ENCODE data around the gene KCNQ2. TPM values are rescaled to one million over a fixed set of nuclear protein-coding genes. Genes with fewer than 3 reads are reported as not detected.

The KCNQ2 gene
- total RNA-seq, 1 donor from 2014 or later: 39.5 TPM

- Histone ChIP-seq H3K36me3 (no peaks in the 10 kb centered on the region), H3K9me3 (ENCODE audit: low read depth) (no peaks in the 10 kb centered on the region), H3K27ac (no peak overlapping the region), H3K4me1 (peaks cover 9% of the 10 kb centered on the region), H2AFZ (replicated peaks) (no peak overlapping the region), H3F3A (ENCODE audit: low read depth) (peaks cover 10% of the 10 kb centered on the region), H3K9ac (no peak overlapping the region), H3K79me2 (ENCODE audit: low read depth) (no peaks in the 10 kb centered on the region), H3K4me2 (no peak overlapping the region), H4K20me1 (ENCODE audit: low read depth) (no peaks in the 10 kb centered on the region), H3K4me3 (no peak overlapping the region), H3K27me3 (peaks cover 13% of the 10 kb centered on the region)
- Mint-ChIP-seq H3K9me3 (peaks cover 5% of the 10 kb centered on the region), H3K27ac (peak overlapping the region; percentile 31), H3K36me3 (no peaks in the 10 kb centered on the region), H3K27me3 (ENCODE audit: insufficient read depth, low read depth) (peaks cover 16% of the 10 kb centered on the region), H3K4me3 (no peak overlapping the region), H3K4me1 (peaks cover 9% of the 10 kb centered on the region)
- no peak for TF ChIP-seq EZH2 (IDR thresholded peaks at IDR 0.05)
- TF ChIP-seq, protein P1, sequence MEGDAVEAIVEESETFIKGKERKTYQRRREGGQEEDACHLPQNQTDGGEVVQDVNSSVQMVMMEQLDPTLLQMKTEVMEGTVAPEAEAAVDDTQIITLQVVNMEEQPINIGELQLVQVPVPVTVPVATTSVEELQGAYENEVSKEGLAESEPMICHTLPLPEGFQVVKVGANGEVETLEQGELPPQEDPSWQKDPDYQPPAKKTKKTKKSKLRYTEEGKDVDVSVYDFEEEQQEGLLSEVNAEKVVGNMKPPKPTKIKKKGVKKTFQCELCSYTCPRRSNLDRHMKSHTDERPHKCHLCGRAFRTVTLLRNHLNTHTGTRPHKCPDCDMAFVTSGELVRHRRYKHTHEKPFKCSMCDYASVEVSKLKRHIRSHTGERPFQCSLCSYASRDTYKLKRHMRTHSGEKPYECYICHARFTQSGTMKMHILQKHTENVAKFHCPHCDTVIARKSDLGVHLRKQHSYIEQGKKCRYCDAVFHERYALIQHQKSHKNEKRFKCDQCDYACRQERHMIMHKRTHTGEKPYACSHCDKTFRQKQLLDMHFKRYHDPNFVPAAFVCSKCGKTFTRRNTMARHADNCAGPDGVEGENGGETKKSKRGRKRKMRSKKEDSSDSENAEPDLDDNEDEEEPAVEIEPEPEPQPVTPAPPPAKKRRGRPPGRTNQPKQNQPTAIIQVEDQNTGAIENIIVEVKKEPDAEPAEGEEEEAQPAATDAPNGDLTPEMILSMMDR (IDR thresholded peaks at IDR 0.05): no peak
- TF ChIP-seq EZH2phosphoT487 (IDR thresholded peaks at IDR 0.05): no peak
- DNase-seq (ENCODE audit: low spot score): no peak
Observed at GRCh38 chr20:63354636-63355350, 117.7 kb downstream of the KCNQ2 start.

DNA sequence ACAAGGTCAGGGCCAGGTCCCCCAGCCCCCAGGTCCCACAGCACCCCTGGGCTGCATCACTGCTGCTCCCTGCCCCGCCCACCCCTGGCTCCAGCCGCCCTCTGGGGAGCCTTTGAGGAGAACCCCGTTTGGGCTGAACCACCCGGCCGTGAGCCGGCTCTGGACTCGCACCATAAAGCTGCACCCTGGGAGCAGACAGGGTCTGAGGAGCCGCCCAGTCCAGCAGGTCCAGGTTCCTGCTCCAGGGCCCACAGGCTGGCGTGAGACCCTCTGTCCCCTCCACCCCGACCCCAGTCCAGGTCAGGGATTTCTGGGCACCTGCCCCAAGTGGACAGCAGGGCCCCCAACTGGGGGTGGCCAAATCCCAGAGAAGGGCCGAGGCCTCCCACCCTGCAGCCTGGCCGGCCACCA, 119.6 kb downstream of the KCNQ2 start:
- Histone ChIP-seq H3K27ac (no peak overlapping the region), H3K27me3 (no peaks in the 10 kb centered on the region), H3K4me1 (peaks cover 9% of the 10 kb centered on the region), H3K4me2 (no peak overlapping the region), H3K79me2 (ENCODE audit: low read depth) (no peaks in the 10 kb centered on the region), H3K4me3 (no peak overlapping the region), H3F3A (ENCODE audit: low read depth) (peaks cover 10% of the 10 kb centered on the region), H3K9me3 (ENCODE audit: low read depth) (no peaks in the 10 kb centered on the region), H2AFZ (replicated peaks) (no peak overlapping the region), H4K20me1 (ENCODE audit: low read depth) (no peaks in the 10 kb centered on the region), H3K9ac (no peak overlapping the region), H3K36me3 (no peaks in the 10 kb centered on the region)
- H3K4me1 Mint-ChIP-seq: peaks cover 12% of the 10 kb centered on the region
- no peak for TF ChIP-seq EZH2phosphoT487 (IDR thresholded peaks at IDR 0.05)
- no peak for TF ChIP-seq EZH2 (IDR thresholded peaks at IDR 0.05)
- TF ChIP-seq, protein P1 (IDR thresholded peaks at IDR 0.05): no peak
- H3K9me3 Mint-ChIP-seq: peaks cover 5% of the 10 kb centered on the region
- peaks cover 9% of the 10 kb centered on the region for H3K27me3 Mint-ChIP-seq (ENCODE audit: insufficient read depth, low read depth)
- H3K36me3 Mint-ChIP-seq: no peaks in the 10 kb centered on the region
- no peak for DNase-seq (ENCODE audit: low spot score)
- H3K4me3 Mint-ChIP-seq: no peak overlapping the region
- no peak overlapping the region for H3K27ac Mint-ChIP-seq

GRCh38 chr20:63351811-63352591, 120.5 kb downstream of the KCNQ2 start:
- no peaks in the 10 kb centered on the region for H3K9me3 ChIP-seq (ENCODE audit: low read depth)
- H3K27ac ChIP-seq: no peak overlapping the region
- peaks cover 10% of the 10 kb centered on the region for H3F3A ChIP-seq (ENCODE audit: low read depth)
- H3K4me3 ChIP-seq: no peak overlapping the region
- peaks cover 5% of the 10 kb centered on the region for H3K9me3 Mint-ChIP-seq
- H3K36me3 Mint-ChIP-seq: no peaks in the 10 kb centered on the region
- H3K4me1 ChIP-seq: peaks cover 9% of the 10 kb centered on the region
- H3K27ac Mint-ChIP-seq: no peak overlapping the region
- TF ChIP-seq, protein P1 (IDR thresholded peaks at IDR 0.05): no peak
- TF ChIP-seq EZH2 (IDR thresholded peaks at IDR 0.05) (no peak), EZH2phosphoT487 (IDR thresholded peaks at IDR 0.05) (no peak)
- no peak overlapping the region for H2AFZ ChIP-seq (replicated peaks)
- H4K20me1 ChIP-seq (ENCODE audit: low read depth): no peaks in the 10 kb centered on the region
- H3K36me3 ChIP-seq: no peaks in the 10 kb centered on the region
- H3K9ac ChIP-seq: no peak overlapping the region
- H3K27me3 Mint-ChIP-seq (ENCODE audit: insufficient read depth, low read depth): peaks cover 9% of the 10 kb centered on the region
- H3K27me3 ChIP-seq: no peaks in the 10 kb centered on the region
- peak; percentile 77 for DNase-seq (ENCODE audit: low spot score)
- H3K4me2 ChIP-seq: peak overlapping the region; percentile 13
- peak overlapping the region; percentile 37 for H3K4me3 Mint-ChIP-seq
- no peaks in the 10 kb centered on the region for H3K79me2 ChIP-seq (ENCODE audit: low read depth)
- peaks cover 14% of the 10 kb centered on the region for H3K4me1 Mint-ChIP-seq
